MM.1S (cell line): ENCODE data around the gene SEC22B.
"Not testable (repeated sequence)": the region's sequence is repeated elsewhere in the genome, so short reads cannot be mapped to it uniquely, and the experiment has no call there.

Source experiments
- DNase-seq: peaks from one replicate; pipeline ENCODE4 v3.0.0-alpha.2; 2015
- H2AFZ ChIP-seq: fragments of 300-600 bp; sonication (generic); 2 replicates; pipeline ENCODE4 v1.6.0; 2016; ENCODE audit warnings: antibody characterized with exemption, low read length
- H3F3A ChIP-seq: fragments of 300-600 bp; sonication (generic); 2 replicates; pipeline ENCODE4 v1.6.1; 2016; ENCODE audit warnings: mild to moderate bottlenecking, antibody characterized with exemption, low read length, moderate library complexity, mixed read lengths; ENCODE audit not compliant: insufficient read depth
- H3K27ac ChIP-seq: fragments of 300-600 bp; sonication (generic); 2 replicates; pipeline ENCODE4 v1.5.1; 2016; ENCODE audit warnings: mild to moderate bottlenecking, low read length
- H3K27me3 ChIP-seq: fragments of 300-600 bp; sonication (generic); replicated peaks from 2 replicates; pipeline ENCODE4 v1.6.0; 2016; ENCODE audit warnings: low read length; ENCODE audit not compliant: insufficient read depth
- H3K36me3 ChIP-seq: fragments of 300-600 bp; sonication (generic); replicated peaks from 2 replicates; pipeline ENCODE4 v1.6.1; 2016; ENCODE audit warnings: mild to moderate bottlenecking, low read length, mixed read lengths; ENCODE audit not compliant: insufficient read depth
- H3K4me1 ChIP-seq: fragments of 300-600 bp; sonication (generic); 2 replicates; pipeline ENCODE4 v1.6.1; 2016; ENCODE audit warnings: low read length, mixed read lengths
- H3K4me2 ChIP-seq: fragments of 300-600 bp; sonication (generic); 2 replicates; pipeline ENCODE4 v1.6.0; 2016; ENCODE audit warnings: low read depth, low read length
- H3K4me3 ChIP-seq: fragments of 300-600 bp; sonication (generic); 2 replicates; pipeline ENCODE4 v1.5.1; 2016; ENCODE audit warnings: low read length, mixed read lengths
- H3K79me2 ChIP-seq: fragments of 300-600 bp; sonication (generic); 2 replicates; pipeline ENCODE4 v1.6.1; 2016; ENCODE audit warnings: mixed run types, low read length, mixed read lengths
- H3K9ac ChIP-seq: fragments of 300-600 bp; sonication (generic); 2 replicates; pipeline ENCODE4 v1.6.1; 2016; ENCODE audit warnings: low read length, mixed read lengths
- H3K9me2 ChIP-seq: fragments of 300-600 bp; sonication (generic); replicated peaks from 2 replicates; pipeline ENCODE4 v1.6.1; 2016; ENCODE audit warnings: mild to moderate bottlenecking, low read length, mixed read lengths; ENCODE audit not compliant: insufficient read depth
- H3K9me3 ChIP-seq: fragments of 300-600 bp; sonication (generic); replicated peaks from 2 replicates; pipeline ENCODE4 v1.6.1; 2016; ENCODE audit warnings: mild to moderate bottlenecking, low read length, mixed read lengths; ENCODE audit not compliant: insufficient read depth
- H4K20me1 ChIP-seq: fragments of 300-600 bp; sonication (generic); 2 replicates; pipeline ENCODE4 v1.6.1; 2016; ENCODE audit warnings: mild to moderate bottlenecking, low read length, moderate library complexity, mixed read lengths; ENCODE audit not compliant: insufficient read depth

The SEC22B gene

DNA sequence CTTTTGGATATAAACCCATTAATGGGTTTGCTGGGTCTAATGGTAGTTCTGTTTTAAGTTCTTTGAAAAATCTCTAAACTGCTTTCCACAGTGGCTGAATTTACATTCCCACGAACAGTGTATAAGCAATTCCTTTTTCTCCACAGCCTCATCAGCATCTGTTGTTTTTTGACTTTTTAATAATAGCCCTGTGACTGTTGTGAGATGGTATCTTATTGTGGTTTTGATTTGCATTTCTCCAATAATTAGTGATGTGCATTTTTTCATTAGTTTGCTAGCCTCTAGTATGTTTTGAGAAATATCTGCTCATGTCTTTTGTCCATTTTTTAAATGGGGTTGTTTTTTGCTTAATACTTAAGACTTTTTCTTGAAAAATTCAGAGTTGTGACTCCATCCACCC lies 11.6 kb downstream of the SEC22B start:
- not testable (repeated sequence) for H3K79me2 ChIP-seq, H3K4me3 ChIP-seq, H3K27me3 ChIP-seq, H3K9ac ChIP-seq, H3K9me2 ChIP-seq, H3K27ac ChIP-seq, H3F3A ChIP-seq, H3K9me3 ChIP-seq, H3K36me3 ChIP-seq, H2AFZ ChIP-seq, DNase-seq, H3K4me1 ChIP-seq, H3K4me2 ChIP-seq, H4K20me1 ChIP-seq

GRCh38 chr1:120162015-120162414 lies 14.3 kb downstream of the SEC22B start:
- not testable (repeated sequence) for H3K27me3 ChIP-seq, H3K36me3 ChIP-seq, H3K27ac ChIP-seq, H3F3A ChIP-seq, H4K20me1 ChIP-seq, H3K4me1 ChIP-seq, DNase-seq, H2AFZ ChIP-seq, H3K79me2 ChIP-seq, H3K9ac ChIP-seq, H3K9me3 ChIP-seq, H3K4me2 ChIP-seq, H3K9me2 ChIP-seq, H3K4me3 ChIP-seq

GRCh38 chr1:120158495-120158894 lies 17.8 kb downstream of the SEC22B start:
- H3K4me1 ChIP-seq, H3K36me3 ChIP-seq, H4K20me1 ChIP-seq, H3F3A ChIP-seq, H3K9me2 ChIP-seq, H3K9me3 ChIP-seq, H3K79me2 ChIP-seq, H3K27me3 ChIP-seq, H3K9ac ChIP-seq, H3K4me2 ChIP-seq, H3K4me3 ChIP-seq, DNase-seq, H3K27ac ChIP-seq, H2AFZ ChIP-seq: not testable (repeated sequence)

- not testable (repeated sequence) for H3K4me3 ChIP-seq, H3K27me3 ChIP-seq, DNase-seq, H3K9me3 ChIP-seq, H3K4me2 ChIP-seq, H3K79me2 ChIP-seq, H3F3A ChIP-seq, H4K20me1 ChIP-seq, H2AFZ ChIP-seq, H3K4me1 ChIP-seq, H3K27ac ChIP-seq, H3K9me2 ChIP-seq, H3K36me3 ChIP-seq, H3K9ac ChIP-seq
Observed at GRCh38 chr1:120158086-120158485, 18.2 kb downstream of the SEC22B start.

DNA sequence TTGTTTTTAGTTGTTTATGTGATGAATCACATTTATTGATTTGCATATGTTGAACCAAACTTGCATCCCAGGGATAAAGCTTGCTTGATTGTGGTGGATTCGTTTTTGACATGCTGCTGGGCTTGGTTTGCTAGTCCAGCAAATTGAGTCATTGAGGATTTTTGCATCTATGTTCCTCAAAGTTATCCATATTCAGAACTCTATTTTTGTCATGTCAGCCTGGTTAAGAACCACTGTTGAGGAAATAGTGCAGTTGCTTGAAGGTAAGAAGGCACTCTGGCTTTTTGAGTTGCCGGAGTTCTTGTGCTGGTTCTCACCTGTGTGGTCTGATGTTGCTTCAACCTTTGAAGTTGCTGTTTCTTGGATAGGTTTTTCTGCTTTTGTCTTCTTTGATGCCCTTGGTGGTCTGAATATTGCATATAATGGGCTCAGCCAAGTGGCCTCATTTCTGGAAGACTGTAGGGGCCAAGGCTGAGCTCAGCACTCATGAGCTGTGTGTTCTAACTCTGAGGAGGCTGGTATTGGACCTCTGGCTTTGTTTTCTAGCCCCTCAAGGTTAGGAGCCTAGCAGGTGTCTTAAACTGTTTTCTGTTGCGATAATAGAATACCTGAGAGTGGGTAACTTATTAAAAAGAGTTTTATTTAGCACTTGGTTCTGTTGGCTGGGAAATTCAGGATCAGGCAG lies 26.0 kb downstream of the SEC22B start:
- H2AFZ ChIP-seq, H3K9ac ChIP-seq, H3K27me3 ChIP-seq, H3K79me2 ChIP-seq, H3K36me3 ChIP-seq, H3K4me1 ChIP-seq, H3K4me2 ChIP-seq, H3F3A ChIP-seq, H3K9me2 ChIP-seq, H3K27ac ChIP-seq, H3K4me3 ChIP-seq, H4K20me1 ChIP-seq, H3K9me3 ChIP-seq, DNase-seq: not testable (repeated sequence)

GRCh38 chr1:120149420-120150059 lies 26.8 kb downstream of the SEC22B start:
- not testable (repeated sequence) for H3K27ac ChIP-seq, H4K20me1 ChIP-seq, H3K4me3 ChIP-seq, H3K36me3 ChIP-seq, H3K4me2 ChIP-seq, H3F3A ChIP-seq, H3K9me2 ChIP-seq, H3K27me3 ChIP-seq, H3K9me3 ChIP-seq, H2AFZ ChIP-seq, H3K9ac ChIP-seq, H3K79me2 ChIP-seq, H3K4me1 ChIP-seq, DNase-seq

DNA sequence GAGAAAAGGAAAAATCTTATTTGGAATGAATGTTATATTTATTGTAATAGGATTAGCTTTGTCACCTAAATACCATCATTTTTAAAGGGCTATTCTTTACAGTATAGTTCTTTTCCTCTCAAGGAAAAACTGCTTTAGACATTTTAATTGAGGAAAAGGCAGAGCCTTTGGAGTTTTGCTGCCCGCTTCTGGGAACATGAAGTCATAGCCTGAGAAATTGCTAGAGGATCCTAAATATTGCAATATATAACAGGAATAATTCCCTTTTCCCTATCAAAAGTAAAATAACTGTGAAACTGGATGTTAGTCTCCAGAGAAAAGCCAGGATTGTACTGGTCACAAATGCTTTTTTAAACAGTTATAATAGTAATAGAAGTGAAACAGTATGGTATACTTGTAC lies 30.5 kb downstream of the SEC22B start:
- H4K20me1 ChIP-seq, H3K36me3 ChIP-seq, H3K4me1 ChIP-seq, H3K27ac ChIP-seq, H3F3A ChIP-seq, H3K79me2 ChIP-seq, H3K9ac ChIP-seq, H3K4me2 ChIP-seq, H3K9me2 ChIP-seq, H3K4me3 ChIP-seq, H3K27me3 ChIP-seq, H3K9me3 ChIP-seq, DNase-seq, H2AFZ ChIP-seq: not testable (repeated sequence)

DNA sequence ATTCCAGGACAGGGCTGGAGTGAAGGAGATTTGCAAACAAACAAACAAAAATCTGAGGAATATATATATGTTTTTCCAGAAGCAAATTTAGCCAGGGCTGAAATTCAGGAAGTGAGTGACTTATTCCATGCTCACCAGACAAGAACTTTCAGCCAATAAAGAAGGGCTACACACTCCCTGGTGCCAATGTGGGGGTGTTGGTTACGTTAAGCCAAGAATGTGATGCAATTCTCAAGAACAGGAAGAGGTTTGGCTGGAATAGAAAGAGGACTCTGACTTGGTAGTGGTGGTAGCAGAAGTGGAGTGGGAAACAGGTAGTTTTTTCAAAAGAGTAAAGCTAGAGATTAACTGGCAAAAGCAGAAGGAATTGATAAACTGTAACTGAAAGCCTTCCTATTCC lies 31.7 kb downstream of the SEC22B start:
- H4K20me1 ChIP-seq, H3K4me2 ChIP-seq, H3K27me3 ChIP-seq, H3K36me3 ChIP-seq, H3K9ac ChIP-seq, H3K4me1 ChIP-seq, H2AFZ ChIP-seq, H3K4me3 ChIP-seq, H3K79me2 ChIP-seq, H3K27ac ChIP-seq, H3K9me3 ChIP-seq, DNase-seq, H3F3A ChIP-seq, H3K9me2 ChIP-seq: not testable (repeated sequence)
